Esophagus muscularis mucosa (tissue), 4 donors: Measurements from ENCODE around the gene SKAP2.

Source experiments
- CTCF ChIP-seq, 3 experiments: fragments of 200-600 bp in 2 of 3; fragments of 450-650 bp in 1 of 3; sonication (generic) in 2 of 3; IDR thresholded peaks; one replicate each; pipeline ENCODE4 v1.5.1; 2017 to 2019; ENCODE audit warnings: antibody characterized with exemption in 3 of 3, mild to moderate bottlenecking in 2 of 3, moderate library complexity in 1 of 3
- EP300 ChIP-seq: sonication (generic); formaldehyde crosslinking; IDR thresholded peaks from one replicate; pipeline ENCODE4 v1.6.1; 2017; ENCODE audit warnings: antibody characterized with exemption
- POLR2A ChIP-seq: fragments of 450-650 bp; IDR thresholded peaks from one replicate; pipeline ENCODE4 v1.6.1; 2017; ENCODE audit warnings: antibody characterized with exemption, moderate library complexity, mild to moderate bottlenecking, low read depth
- POLR2AphosphoS5 ChIP-seq, 2 donors: sonication (generic); formaldehyde crosslinking; IDR thresholded peaks; one replicate each; pipeline ENCODE4 v1.6.1; 2017; ENCODE audit warnings: antibody characterized with exemption in 2 of 2

GRCh38 chr7:26784118-26784517 lies 80.3 kb downstream of the SKAP2 start:
- TF ChIP-seq EP300 (no peak), CTCF (IDR thresholded peaks at IDR 0.05) (no peak), POLR2A (no peak), POLR2AphosphoS5 (IDR thresholded peaks at IDR 0.05) (no peak)
